Caco-2 (cell line): Measurements from ENCODE around the gene PTPRO. TPM values are rescaled to one million over a fixed set of nuclear protein-coding genes. Genes with fewer than 3 reads are reported as not detected.

Experiments used
- BruUV-seq: library from RNA; stranded (reverse); fragments of 400-500 nt; replicated peaks from 2 replicates; lab custom pipeline; 2021; lab: Mats Ljungman, UMichigan
- CTCF ChIA-PET: fragments of 300-600 bp; sonication (Branson Sonifier 250); formaldehyde crosslinking; loops from one replicate; lab custom pipeline; 2022; ENCODE audit warnings: antibody characterized with exemption; lab: Charles Lee
- POLR2A ChIA-PET: fragments of 300-600 bp; sonication (Branson Sonifier 250); formaldehyde crosslinking; loops from one replicate; lab custom pipeline; 2022; ENCODE audit warnings: antibody characterized with exemption; lab: Charles Lee
- DNase-seq, 2 experiments: peaks; one replicate each; pipeline versions ENCODE4 v3.0.0 to v3.0.0-alpha.2; 2020 to 2022
- H3K27me3 ChIP-seq: replicated peaks from 2 replicates; pipeline ENCODE4 v1.6.0; 2011; ENCODE audit warnings: low read length; ENCODE audit not compliant: control insufficient read depth, insufficient read depth
- H3K36me3 ChIP-seq: 2 replicates; pipeline ENCODE4 v1.5.1; 2011; ENCODE audit warnings: low read length; ENCODE audit not compliant: control insufficient read depth, insufficient read depth
- H3K4me1 ChIP-seq: fragments of 250-450 bp; sonication (Bioruptor Pico); 2 replicates; pipeline ENCODE4 v1.5.1; 2020; ENCODE audit warnings: mild to moderate bottlenecking
- H3K4me3 ChIP-seq: 2 replicates; pipeline ENCODE4 v1.5.1; 2011; ENCODE audit warnings: low read depth, mild to moderate bottlenecking, control low read depth, low read length
- H3K9me3 ChIP-seq: fragments of 250-450 bp; sonication (Bioruptor Pico); 2 replicates; pipeline ENCODE4 v1.5.1; 2020; ENCODE audit warnings: mild to moderate bottlenecking, moderate library complexity
- H3K27ac Mint-ChIP-seq: one replicate; pipeline ENCODE4 v1.8.0; 2022; ENCODE audit warnings: mixed read lengths; ENCODE audit not compliant: unreplicated experiment
- H3K27me3 Mint-ChIP-seq: one replicate; pipeline ENCODE4 v1.8.0; 2022; ENCODE audit warnings: mixed read lengths; ENCODE audit not compliant: insufficient read depth, unreplicated experiment
- H3K36me3 Mint-ChIP-seq: one replicate; pipeline ENCODE4 v1.8.0; 2022; ENCODE audit warnings: mild to moderate bottlenecking, mixed read lengths; ENCODE audit not compliant: insufficient read depth, unreplicated experiment
- H3K4me1 Mint-ChIP-seq: one replicate; pipeline ENCODE4 v1.8.0; 2022; ENCODE audit warnings: low read depth, mixed read lengths; ENCODE audit not compliant: unreplicated experiment
- H3K4me3 Mint-ChIP-seq: one replicate; pipeline ENCODE4 v1.8.0; 2022; ENCODE audit warnings: mild to moderate bottlenecking, moderate library complexity, mixed read lengths; ENCODE audit not compliant: unreplicated experiment
- H3K9me3 Mint-ChIP-seq: one replicate; pipeline ENCODE4 v1.8.0; 2022; ENCODE audit warnings: mixed read lengths; ENCODE audit not compliant: unreplicated experiment
- intact Hi-C: fragments of 100-400 bp; cut with micrococcal nuclease; formaldehyde crosslinking; loops from one replicate; pipeline ENCODE4 v1.10.0; 2022; ENCODE audit not compliant: unreplicated experiment
- total RNA-seq: library from RNA; stranded (reverse); gene quantifications from 2 replicates; pipeline ENCODE4 v1.2.3, GENCODE V29; 2022
- TF ChIP-seq, protein P1 (sequence below), 2 experiments: fragments of 200-600 bp in 1 of 2; IDR thresholded peaks; 1 replicate in 1 of 2; 2 replicates in 1 of 2; pipeline versions ENCODE4 v1.5.1 to v1.8.0; 2011 to 2022; ENCODE audit warnings: antibody characterized with exemption in 1 of 2, control low read depth in 1 of 2, inconsistent platforms in 1 of 2, low read depth in 1 of 2, low read length in 1 of 2, mild to moderate bottlenecking in 1 of 2, moderate library complexity in 1 of 2; ENCODE audit not compliant: insufficient read depth in 1 of 2, severe bottlenecking in 1 of 2, unreplicated experiment in 1 of 2

Gene PTPRO
- total RNA-seq, 1 experiment from 2014 or later = not detected

- H3K4me1 Mint-ChIP-seq = no peaks in the 10 kb centered on the region
These were observed 106.3 kb downstream of the PTPRO start for GRCh38 chr12:15428632-15429031.

DNA sequence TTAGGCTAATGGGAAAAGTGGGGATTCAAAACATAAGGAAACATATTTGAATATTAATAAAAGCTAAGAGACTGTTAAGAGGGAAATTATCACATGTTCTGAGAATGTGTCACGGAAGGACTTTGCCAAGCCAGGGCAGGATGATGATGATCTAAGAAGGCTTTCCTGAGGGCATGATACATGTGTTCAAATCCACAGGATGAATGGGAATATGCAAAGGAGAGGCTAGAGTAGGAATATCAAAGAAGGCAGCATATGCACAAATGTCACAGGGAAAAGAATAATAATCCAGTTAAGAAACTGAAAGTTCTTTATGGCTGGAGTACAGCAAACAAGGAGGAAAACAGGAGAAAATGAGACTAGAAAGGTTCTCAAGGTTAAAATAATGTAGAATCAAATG is 107.0 kb downstream of the PTPRO start:
- Histone ChIP-seq H3K27me3 (no peaks in the 10 kb centered on the region), H3K9me3 (no peaks in the 10 kb centered on the region), H3K4me3 (no peak overlapping the region), H3K36me3 (no peaks in the 10 kb centered on the region), H3K4me1 (no peaks in the 10 kb centered on the region)
- no peaks in the 10 kb centered on the region for H3K4me1 Mint-ChIP-seq
- no peak for DNase-seq
- H3K4me3 Mint-ChIP-seq = no peak overlapping the region
- peaks cover 6% of the 10 kb centered on the region for H3K27me3 Mint-ChIP-seq
- H3K27ac Mint-ChIP-seq = no peak overlapping the region
- no TSS peak for BruUV-seq
- POLR2A ChIA-PET = no interaction called here
- no peaks in the 10 kb centered on the region for H3K36me3 Mint-ChIP-seq
- CTCF ChIA-PET = no interaction called here
- intact Hi-C loops = no loop called here
- H3K9me3 Mint-ChIP-seq = no peaks in the 10 kb centered on the region
- TF ChIP-seq, protein P1, sequence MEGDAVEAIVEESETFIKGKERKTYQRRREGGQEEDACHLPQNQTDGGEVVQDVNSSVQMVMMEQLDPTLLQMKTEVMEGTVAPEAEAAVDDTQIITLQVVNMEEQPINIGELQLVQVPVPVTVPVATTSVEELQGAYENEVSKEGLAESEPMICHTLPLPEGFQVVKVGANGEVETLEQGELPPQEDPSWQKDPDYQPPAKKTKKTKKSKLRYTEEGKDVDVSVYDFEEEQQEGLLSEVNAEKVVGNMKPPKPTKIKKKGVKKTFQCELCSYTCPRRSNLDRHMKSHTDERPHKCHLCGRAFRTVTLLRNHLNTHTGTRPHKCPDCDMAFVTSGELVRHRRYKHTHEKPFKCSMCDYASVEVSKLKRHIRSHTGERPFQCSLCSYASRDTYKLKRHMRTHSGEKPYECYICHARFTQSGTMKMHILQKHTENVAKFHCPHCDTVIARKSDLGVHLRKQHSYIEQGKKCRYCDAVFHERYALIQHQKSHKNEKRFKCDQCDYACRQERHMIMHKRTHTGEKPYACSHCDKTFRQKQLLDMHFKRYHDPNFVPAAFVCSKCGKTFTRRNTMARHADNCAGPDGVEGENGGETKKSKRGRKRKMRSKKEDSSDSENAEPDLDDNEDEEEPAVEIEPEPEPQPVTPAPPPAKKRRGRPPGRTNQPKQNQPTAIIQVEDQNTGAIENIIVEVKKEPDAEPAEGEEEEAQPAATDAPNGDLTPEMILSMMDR (IDR thresholded peaks at IDR 0.05; ENCODE audit: insufficient read depth in 1 of 2, low read depth in 1 of 2, low read length in 1 of 2, severe bottlenecking in 1 of 2, unreplicated experiment in 1 of 2) = no peak

More at GRCh38 chr12:15428632-15429031, 106.3 kb downstream of the PTPRO start:
- no peak overlapping the region for H3K27ac Mint-ChIP-seq
- no peak overlapping the region for H3K4me3 Mint-ChIP-seq
- no peaks in the 10 kb centered on the region for H3K36me3 ChIP-seq
- POLR2A ChIA-PET = no interaction called here
- H3K9me3 ChIP-seq = no peaks in the 10 kb centered on the region
- no peaks in the 10 kb centered on the region for H3K9me3 Mint-ChIP-seq
- H3K27me3 Mint-ChIP-seq = peaks cover 6% of the 10 kb centered on the region
- no peaks in the 10 kb centered on the region for H3K27me3 ChIP-seq
- CTCF ChIA-PET = no interaction called here
- no peak overlapping the region for H3K4me3 ChIP-seq
- intact Hi-C loops = no loop called here
- no peaks in the 10 kb centered on the region for H3K4me1 ChIP-seq
- DNase-seq = no peak
- TF ChIP-seq, protein P1 (IDR thresholded peaks at IDR 0.05; ENCODE audit: insufficient read depth in 1 of 2, low read depth in 1 of 2, low read length in 1 of 2, severe bottlenecking in 1 of 2, unreplicated experiment in 1 of 2) = no peak
- BruUV-seq = no TSS peak
- no peaks in the 10 kb centered on the region for H3K36me3 Mint-ChIP-seq

DNA sequence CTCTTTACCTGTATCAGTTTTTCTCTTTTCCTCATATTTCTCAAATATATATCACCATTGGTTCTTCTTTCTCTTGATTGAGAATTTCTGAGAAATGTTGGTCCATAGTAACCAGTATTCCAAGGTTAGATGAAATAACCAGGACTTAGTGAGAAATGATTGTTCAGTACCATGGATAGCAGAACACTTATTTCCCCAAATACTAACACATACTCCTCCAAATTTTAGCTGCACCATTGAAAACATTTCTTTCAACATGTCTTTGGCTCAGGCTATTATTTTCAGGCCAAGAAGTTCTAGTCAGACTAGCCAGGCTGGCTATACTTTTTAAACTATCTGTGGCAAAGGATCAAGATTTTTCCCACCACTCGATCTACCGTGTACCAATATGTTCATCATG is 113.3 kb downstream of the PTPRO start:
- Mint-ChIP-seq H3K27me3 (no peaks in the 10 kb centered on the region), H3K9me3 (peaks cover 13% of the 10 kb centered on the region), H3K27ac (no peak overlapping the region), H3K4me1 (no peaks in the 10 kb centered on the region), H3K4me3 (no peak overlapping the region), H3K36me3 (no peaks in the 10 kb centered on the region)
- H3K27me3 ChIP-seq = no peaks in the 10 kb centered on the region
- no peak overlapping the region for H3K4me3 ChIP-seq
- POLR2A ChIA-PET = no interaction called here
- no TSS peak for BruUV-seq
- no peaks in the 10 kb centered on the region for H3K36me3 ChIP-seq
- CTCF ChIA-PET = no interaction called here
- no peaks in the 10 kb centered on the region for H3K4me1 ChIP-seq
- no peak for DNase-seq
- intact Hi-C loops = no loop called here
- H3K9me3 ChIP-seq = no peaks in the 10 kb centered on the region
- TF ChIP-seq, protein P1 (IDR thresholded peaks at IDR 0.05; ENCODE audit: insufficient read depth in 1 of 2, low read depth in 1 of 2, low read length in 1 of 2, severe bottlenecking in 1 of 2, unreplicated experiment in 1 of 2) = no peak
